Right lobe of liver (tissue), 6 donors: Measurements from ENCODE around the gene GRIPAP1. TPM values are rescaled to one million over a fixed set of nuclear protein-coding genes. Genes with fewer than 3 reads are reported as not detected.

Experiments used
- ATAC-seq, 4 donors: fragments of 200-7000 bp; cut with Tn5 transposase; one replicate each; pipeline ENCODE4 v1.9.1; 2020; ENCODE audit warnings: mild to moderate bottlenecking in 4 of 4, moderate library complexity in 4 of 4
- DNase-seq, 3 donors: peaks; one replicate each; pipeline ENCODE4 v3.0.0-alpha.2; 2020
- H3K27ac ChIP-seq, 3 donors: fragments of 200-600 bp; one replicate each; pipeline ENCODE4 v1.8.0; 2022
- H3K27me3 ChIP-seq, 2 donors: fragments of 200-600 bp; one replicate each; pipeline ENCODE4 v1.8.0; 2022
- H3K36me3 ChIP-seq, 4 donors: fragments of 200-600 bp; sonication (generic) in 1 of 4; one replicate each; pipeline versions ENCODE4 v1.5.1 to v1.8.0; 2017 to 2022; ENCODE audit warnings: control low read depth in 1 of 4
- H3K4me1 ChIP-seq, 4 donors: fragments of 200-600 bp; sonication (generic) in 1 of 4; one replicate each; pipeline versions ENCODE4 v1.5.1 to v1.8.0; 2017 to 2022; ENCODE audit warnings: control low read depth in 1 of 4
- H3K4me3 ChIP-seq, 3 donors: fragments of 200-600 bp; one replicate each; pipeline ENCODE4 v1.8.0; 2022
- H3K9me3 ChIP-seq, 4 donors: fragments of 200-600 bp; sonication (generic) in 1 of 4; one replicate each; pipeline versions ENCODE4 v1.5.1 to v1.8.0; 2017 to 2022; ENCODE audit warnings: control low read depth in 1 of 4
- CTCF ChIP-seq, 4 donors: fragments of 200-600 bp in 3 of 4; fragments of 450-650 bp in 1 of 4; IDR thresholded peaks; one replicate each; pipeline versions ENCODE4 v1.5.1 to v1.8.0; 2016 to 2022; ENCODE audit warnings: antibody characterized with exemption in 4 of 4, mild to moderate bottlenecking in 2 of 4
- POLR2A ChIP-seq: fragments of 450-650 bp; IDR thresholded peaks from one replicate; pipeline ENCODE4 v1.6.1; 2017; ENCODE audit warnings: antibody characterized with exemption, mild to moderate bottlenecking
- WGBS: methylation state at CpG from one replicate; pipeline ENCODE4 v1.1.6; 2018; ENCODE audit warnings: low coverage, low lambda C conversion rate; ENCODE audit not compliant: insufficient coverage; ENCODE audit errors: missing lambda C conversion rate; 5-methylcytosine and 5-hydroxymethylcytosine counted together
- intact Hi-C, 2 donors: fragments of 100-400 bp; cut with DNase I; formaldehyde crosslinking; loops; one replicate each; pipeline versions ENCODE4 v1.11.2 to v1.14.1; 2022
- total RNA-seq, 6 experiments: library from RNA; depleted of rRNA in 2 of 6; stranded (reverse); fragments of >200 nt in 2 of 6; fragmentation: NEBNext Ultra II Directional in 3 of 6; extraction: Animal tissue kit (Norgen Biotek cat#: 25700) in 3 of 6; gene quantifications; one replicate each; pipeline versions ENCODE4 v1.1.0 to v1.2.4, GENCODE V29; 2016 to 2023
- donor health status: DM: no; HTN: yes; CAD: no.
- donor health status: DM: no; HTN: no; CAD: no.
- donor health status: DM: no; HTN: no; CAD: no.
- donor health status: DM: no; HTN: yes; CAD: no.
- donor health status: DM: no; HTN: yes; CAD: no.

Gene GRIPAP1
- total RNA-seq, 6 experiments from 2014 or later = 15.3 to 32.1 (median 22.0) TPM

GRCh38 chrX:48936429-48937053, 65.5 kb downstream of the GRIPAP1 start:
- ATAC-seq (no peak), DNase-seq (no peak)
- H3K9me3 ChIP-seq = no peaks in the 10 kb centered on the region
- 69% methylated on average over 6 of the region's 8 CpGs for WGBS
- peaks cover 0 to 18% (median 0%) of the 10 kb centered on the region in 4 donors for H3K36me3 ChIP-seq
- H3K27me3 ChIP-seq = no peaks in the 10 kb centered on the region
- H3K4me3 ChIP-seq = no peak overlapping the region
- H3K27ac ChIP-seq = peak overlapping the region in 1 of 3 donors; percentile 8
- TF ChIP-seq POLR2A (no peak), CTCF (IDR thresholded peaks at IDR 0.05) (no peak)
- H3K4me1 ChIP-seq = no peaks in the 10 kb centered on the region
- intact Hi-C loops = no loop called here

- no peak for DNase-seq
- WGBS = 67% methylated on average over 1 of the region's 1 CpG
- no peak overlapping the region for H3K27ac ChIP-seq
Observed at GRCh38 chrX:48935301-48935670, 66.8 kb downstream of the GRIPAP1 start.

GRCh38 chrX:48934581-48935300, 67.3 kb downstream of the GRIPAP1 start:
- intact Hi-C loops = no loop called here
- no peaks in the 10 kb centered on the region for H3K27me3 ChIP-seq
- H3K4me3 ChIP-seq = no peak overlapping the region
- DNase-seq = no peak
- H3K27ac ChIP-seq = no peak overlapping the region
- TF ChIP-seq POLR2A (no peak), CTCF (IDR thresholded peaks at IDR 0.05) (no peak)
- WGBS = 63% methylated on average over 5 of the region's 7 CpGs
- H3K36me3 ChIP-seq = peaks cover 0 to 18% (median under 1%) of the 10 kb centered on the region in 4 donors
- no peaks in the 10 kb centered on the region for H3K4me1 ChIP-seq
- no peak for ATAC-seq
- no peaks in the 10 kb centered on the region for H3K9me3 ChIP-seq

More at GRCh38 chrX:48935301-48935670, 66.8 kb downstream of the GRIPAP1 start:
- TF ChIP-seq CTCF (IDR thresholded peaks at IDR 0.05) (no peak), POLR2A (no peak)
- Histone ChIP-seq H3K4me3 (no peak overlapping the region), H3K4me1 (no peaks in the 10 kb centered on the region), H3K9me3 (no peaks in the 10 kb centered on the region), H3K27me3 (no peaks in the 10 kb centered on the region), H3K36me3 (peaks cover 0 to 18% (median 0%) of the 10 kb centered on the region in 4 donors)
- intact Hi-C loops = no loop called here
- no peak for ATAC-seq

GRCh38 chrX:48933757-48934156, 68.3 kb downstream of the GRIPAP1 start:
- Histone ChIP-seq H3K27ac (no peak overlapping the region), H3K36me3 (peaks cover 0 to 18% (median 2%) of the 10 kb centered on the region in 4 donors), H3K9me3 (no peaks in the 10 kb centered on the region), H3K4me1 (no peaks in the 10 kb centered on the region), H3K4me3 (no peak overlapping the region), H3K27me3 (no peaks in the 10 kb centered on the region)
- TF ChIP-seq CTCF (IDR thresholded peaks at IDR 0.05) = no peak
- no peak for TF ChIP-seq POLR2A
- DNase-seq = no peak
- no peak for ATAC-seq
- 90% methylated on average over 1 of the region's 2 CpGs for WGBS
- intact Hi-C loops = no loop called here
